ENCODE results near the gene EIF4E1B. TPM values are rescaled to one million over a fixed set of nuclear protein-coding genes. Genes with fewer than 3 reads are reported as not detected.
A peak's percentile ranks its signal among the peaks of the same experiment; 100 is the strongest.

The EIF4E1B gene
- total RNA-seq, 1 donor from 2014 or later: not detected

GRCh38 chr5:176601901-176602482 is 28.5 kb upstream of the EIF4E1B start:
- ATAC-seq (no peak), DNase-seq (ENCODE audit: low spot score) (no peak)
- intact Hi-C loops (cut with DNase I): no loop called here

DNA sequence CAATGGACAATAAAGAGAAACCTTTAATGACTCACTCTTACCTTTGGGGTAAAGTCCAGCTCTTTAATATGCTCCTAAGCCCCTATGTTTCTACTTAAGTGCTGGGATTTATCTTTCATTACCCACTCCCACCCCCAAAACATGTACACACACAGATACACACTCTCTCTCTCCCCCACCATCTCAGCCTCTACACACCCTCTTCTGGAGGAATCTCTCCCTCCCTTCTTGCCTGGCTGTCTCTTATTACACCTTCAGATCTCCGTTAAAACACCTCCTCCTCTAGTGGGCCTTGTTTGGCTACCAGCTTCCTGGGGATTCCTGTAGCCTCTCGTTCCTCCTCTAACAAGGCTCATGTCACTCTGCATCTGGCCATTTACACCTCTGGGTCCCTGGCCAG is 27.4 kb upstream of the EIF4E1B start:
- ATAC-seq (no peak), DNase-seq (ENCODE audit: low spot score) (no peak)
- intact Hi-C loops (cut with DNase I): no loop called here

GRCh38 chr5:176606032-176606431 is 24.4 kb upstream of the EIF4E1B start:
- intact Hi-C loops (cut with DNase I): no loop called here
- DNase-seq (ENCODE audit: low spot score): no peak
- ATAC-seq: no peak

- ATAC-seq (no peak), DNase-seq (ENCODE audit: low spot score) (no peak)
- intact Hi-C loops (cut with DNase I): no loop called here
Measured at GRCh38 chr5:176606875-176607274, 23.6 kb upstream of the EIF4E1B start.

GRCh38 chr5:176608142-176608705 is 22.3 kb upstream of the EIF4E1B start:
- ATAC-seq (no peak), DNase-seq (ENCODE audit: low spot score) (no peak)
- intact Hi-C loops (cut with DNase I): no loop called here

DNA sequence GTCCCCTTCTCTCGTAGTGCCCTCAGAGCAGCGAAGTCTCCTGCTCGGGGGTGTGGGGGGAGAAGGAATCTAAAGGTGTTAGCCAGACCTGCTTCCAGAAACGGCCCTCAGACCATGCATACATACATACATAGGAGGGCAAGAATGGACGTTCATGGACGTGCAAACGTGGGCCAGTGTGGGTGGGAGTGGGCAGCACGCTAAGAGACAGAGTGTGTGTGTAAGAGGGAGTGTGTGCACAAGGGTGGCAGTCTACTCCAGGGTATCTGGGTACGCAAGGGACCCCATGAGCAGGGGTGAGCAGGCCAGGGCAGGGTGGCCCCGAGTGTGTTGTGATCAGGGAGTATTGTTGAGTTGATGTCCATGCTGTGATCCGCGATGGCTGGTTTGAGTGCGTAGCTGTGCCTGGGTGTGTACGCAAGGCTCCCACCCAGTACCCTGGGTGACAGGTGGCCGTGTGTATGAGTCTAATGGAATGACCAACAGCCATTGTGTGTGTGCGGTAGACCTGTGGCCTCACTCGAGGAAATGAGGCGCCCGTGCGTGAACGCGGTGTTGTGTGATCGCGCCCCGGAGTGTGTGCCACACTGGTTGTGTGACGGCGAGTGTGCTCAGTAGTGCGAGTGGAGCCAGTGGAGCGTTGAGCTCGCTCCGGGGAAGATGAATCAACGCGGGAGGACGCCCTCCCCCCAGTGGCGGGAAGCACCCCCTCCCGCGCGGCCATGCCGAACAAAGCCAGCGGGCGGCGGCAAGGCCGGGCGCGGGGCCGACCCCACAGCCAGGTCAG is 21.3 kb upstream of the EIF4E1B start:
- ATAC-seq (no peak), DNase-seq (ENCODE audit: low spot score) (no peak)
- intact Hi-C loops (cut with DNase I): no loop called here

- ATAC-seq (peak; percentile 56), DNase-seq (ENCODE audit: low spot score) (no peak)
- intact Hi-C loops (cut with DNase I): no loop called here
Measured at GRCh38 chr5:176609724-176610434, 20.6 kb upstream of the EIF4E1B start, which contains the start of gene GPRIN1. Gene GPRIN1 (minus strand): TSS chr5:176610156. CDS start chr5:176599834, 10,322 bp downstream.

GRCh38 chr5:176610435-176610773 is 20.1 kb upstream of the EIF4E1B start:
- ATAC-seq: no peak
- DNase-seq (ENCODE audit: low spot score): no peak
- intact Hi-C loops (cut with DNase I): no loop called here

- DNase-seq (ENCODE audit: low spot score): peak; percentile 87
- intact Hi-C loops (cut with DNase I): no loop called here
- no peak for ATAC-seq
Measured at GRCh38 chr5:176611435-176611834, 19.0 kb upstream of the EIF4E1B start.

DNA sequence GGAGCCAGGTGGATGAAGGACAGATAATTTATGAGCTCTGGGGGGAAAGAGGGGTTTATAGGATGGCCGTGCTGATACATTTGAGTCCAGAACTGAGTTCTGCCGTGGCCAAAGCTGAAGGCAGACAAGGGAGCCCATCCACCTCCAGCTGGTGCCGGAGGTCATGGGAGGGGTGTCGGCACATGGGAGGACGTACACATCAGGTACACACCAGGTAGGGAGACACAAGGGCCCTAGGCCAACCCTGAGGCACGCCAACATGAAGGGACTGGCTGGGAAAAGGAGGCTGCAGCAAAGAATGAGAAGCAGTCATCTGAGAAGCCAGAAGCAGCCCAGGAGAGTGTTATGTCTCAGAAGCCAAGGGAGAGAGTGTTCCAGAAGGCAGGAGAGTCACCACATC is 18.5 kb upstream of the EIF4E1B start:
- ATAC-seq: no peak
- intact Hi-C loops (cut with DNase I): no loop called here

GRCh38 chr5:176612855-176613254 is 17.6 kb upstream of the EIF4E1B start:
- DNase-seq (ENCODE audit: low spot score) (no peak), ATAC-seq (no peak)
- intact Hi-C loops (cut with DNase I): no loop called here

More for the DNA sequence above, 18.5 kb upstream of the EIF4E1B start:
- no peak for DNase-seq (ENCODE audit: low spot score)

DNA sequence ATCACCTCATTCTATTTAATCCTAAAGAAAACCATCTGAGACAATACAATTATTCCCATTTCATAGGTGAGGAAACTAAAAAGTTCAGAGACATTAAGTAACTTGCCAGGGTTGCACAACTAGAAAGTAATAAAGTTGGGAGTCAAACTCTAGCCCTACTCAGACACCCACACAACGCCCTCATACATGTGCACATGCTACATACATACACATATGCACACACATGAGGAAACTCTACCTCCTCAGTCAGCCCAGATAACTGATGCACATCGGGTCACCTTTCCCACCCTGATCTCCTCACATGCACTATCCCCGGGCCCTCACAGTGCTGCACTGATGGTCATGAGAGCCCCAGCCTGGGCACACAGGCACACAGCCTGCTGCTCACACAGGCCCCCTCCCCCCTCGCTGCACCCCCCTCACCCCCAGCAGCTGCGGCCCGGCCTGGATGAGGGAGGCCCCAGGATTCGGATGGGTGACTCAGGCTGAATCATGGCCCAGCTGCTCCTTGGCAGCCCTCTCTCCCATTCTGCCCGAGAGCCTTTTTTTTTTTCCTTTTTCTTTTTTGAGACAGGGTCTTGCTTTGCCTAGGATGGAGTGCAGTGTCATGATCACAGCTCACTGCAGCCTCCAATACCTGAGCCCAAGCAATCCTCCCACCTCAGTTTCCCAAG is 15.5 kb upstream of the EIF4E1B start:
- ATAC-seq (no peak), DNase-seq (ENCODE audit: low spot score) (no peak)
- intact Hi-C loops (cut with DNase I): no loop called here

DNA sequence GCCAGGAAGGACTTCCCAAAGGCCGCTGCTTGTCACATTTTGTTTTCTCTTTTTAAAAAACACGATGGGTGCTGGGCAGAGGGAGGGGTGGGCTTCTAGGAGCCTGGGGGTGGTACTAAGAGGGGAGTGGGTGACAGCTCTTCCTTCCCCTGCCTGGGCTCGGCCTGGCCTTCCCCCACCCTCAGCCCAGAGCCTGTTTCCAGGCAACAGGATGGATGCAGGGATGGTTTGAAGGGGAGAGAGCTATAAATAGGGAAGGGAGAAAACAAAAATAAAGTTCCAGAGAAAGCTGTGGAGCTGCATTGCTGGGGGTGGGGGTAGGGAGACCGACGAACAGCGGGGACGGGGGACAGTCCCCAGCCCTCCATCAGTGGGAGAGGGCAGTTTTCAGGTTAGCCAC is 14.0 kb upstream of the EIF4E1B start:
- DNase-seq (ENCODE audit: low spot score): no peak
- intact Hi-C loops (cut with DNase I): no loop called here
- no peak for ATAC-seq

- ATAC-seq (no peak), DNase-seq (ENCODE audit: low spot score) (no peak)
- intact Hi-C loops (cut with DNase I): no loop called here
Measured at GRCh38 chr5:176618783-176619182, 11.7 kb upstream of the EIF4E1B start.

GRCh38 chr5:176619203-176619568 is 11.3 kb upstream of the EIF4E1B start:
- intact Hi-C loops (cut with DNase I): no loop called here
- DNase-seq (ENCODE audit: low spot score) (peak; percentile 77), ATAC-seq (peak; percentile 85)

- ATAC-seq (no peak), DNase-seq (ENCODE audit: low spot score) (no peak)
Measured at GRCh38 chr5:176619569-176620332, 10.7 kb upstream of the EIF4E1B start.

GRCh38 chr5:176620333-176620981 is 10.0 kb upstream of the EIF4E1B start:
- intact Hi-C loops (cut with DNase I): no loop called here
- peak; percentile 23 for ATAC-seq
- no peak for DNase-seq (ENCODE audit: low spot score)

More at GRCh38 chr5:176619569-176620332, 10.7 kb upstream of the EIF4E1B start:
- intact Hi-C loops (cut with DNase I): no loop called here

DNA sequence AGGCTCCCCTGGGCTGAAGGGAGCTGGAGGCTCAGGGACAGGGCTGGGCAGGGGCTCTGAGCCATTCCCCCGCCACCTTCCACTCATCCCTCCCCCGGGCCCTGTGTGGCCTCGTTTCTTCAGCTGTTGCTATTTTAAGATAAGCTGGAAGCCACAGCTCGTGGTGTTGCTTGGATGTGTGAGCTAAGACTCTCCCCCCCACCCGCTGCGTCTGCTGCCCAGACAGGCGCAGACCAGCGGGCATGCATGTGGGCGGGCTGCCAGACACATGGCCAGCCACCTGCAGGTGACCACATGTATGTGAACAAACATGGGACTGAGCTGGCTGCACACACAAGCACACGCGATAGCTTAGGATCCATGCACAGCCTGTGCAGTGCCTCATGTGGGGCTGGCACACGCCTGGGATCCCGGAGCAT is 8.8 kb upstream of the EIF4E1B start:
- no peak for ATAC-seq
- intact Hi-C loops (cut with DNase I): no loop called here
- no peak for DNase-seq (ENCODE audit: low spot score)
